Uterus (tissue), 2 donors: ENCODE data around the gene SGTA.

Source experiments
- CTCF ChIP-seq, 4 experiments: fragments of 200-600 bp in 2 of 4; fragments of 450-650 bp in 2 of 4; sonication (generic) in 2 of 4; IDR thresholded peaks; one replicate each; pipeline ENCODE4 v1.5.1; 2016 to 2019; ENCODE audit warnings: antibody characterized with exemption in 4 of 4, mild to moderate bottlenecking in 2 of 4, moderate library complexity in 1 of 4
- POLR2A ChIP-seq, 2 donors: fragments of 450-650 bp; IDR thresholded peaks; one replicate each; pipeline ENCODE4 v1.6.1; 2016; ENCODE audit warnings: antibody characterized with exemption in 2 of 2, mild to moderate bottlenecking in 1 of 2, moderate library complexity in 1 of 2

GRCh38 chr19:2813235-2814160 is 30.4 kb upstream of the SGTA start:
- no peak for TF ChIP-seq CTCF (IDR thresholded peaks at IDR 0.05)
- no peak for TF ChIP-seq POLR2A (IDR thresholded peaks at IDR 0.05)
